Gastrocnemius medialis (tissue), 4 donors: Measurements from ENCODE around the gene ENPP1. TPM values are rescaled to one million over a fixed set of nuclear protein-coding genes. Genes with fewer than 3 reads are reported as not detected.

ENCODE experiments used
- ATAC-seq, 2 donors: fragments of 150-250 bp; one replicate each; pipeline ENCODE4 v1.9.1; 2016
- DNase-seq, 2 donors: peaks; one replicate each; pipeline ENCODE4 v3.0.0-alpha.2; 2019
- H3K27ac ChIP-seq, 4 donors: fragments of 200-600 bp; sonication (generic); 1 replicate in 1 of 4; 2 replicates in 3 of 4; pipeline ENCODE4 v1.5.1; 2016 to 2018; ENCODE audit warnings: mild to moderate bottlenecking in 2 of 4, moderate library complexity in 1 of 4
- H3K27me3 ChIP-seq, 3 donors: fragments of 200-600 bp; sonication (generic) in 2 of 3; 1 replicate in 1 of 3; 2 replicates in 2 of 3; pipeline versions ENCODE4 v1.5.1 to v1.6.0; 2016 to 2019; ENCODE audit warnings: mild to moderate bottlenecking in 1 of 3, moderate library complexity in 1 of 3
- H3K36me3 ChIP-seq, 2 donors: fragments of 200-600 bp; sonication (generic) in 1 of 2; one replicate each; pipeline ENCODE4 v1.5.1; 2017 to 2018
- H3K4me1 ChIP-seq, 2 donors: fragments of 200-600 bp; sonication (generic) in 1 of 2; one replicate each; pipeline ENCODE4 v1.5.1; 2016 to 2017; ENCODE audit warnings: mild to moderate bottlenecking in 2 of 2
- H3K4me3 ChIP-seq, 4 donors: fragments of 200-600 bp; sonication (generic) in 3 of 4; 1 replicate in 1 of 4; 2 replicates in 3 of 4; pipeline ENCODE4 v1.5.1; 2016 to 2019; ENCODE audit warnings: mild to moderate bottlenecking in 2 of 4
- H3K9me3 ChIP-seq, 3 donors: fragments of 200-600 bp; sonication (generic) in 2 of 3; 1 replicate in 1 of 3; 2 replicates in 2 of 3; pipeline ENCODE4 v1.5.1; 2016 to 2019
- POLR2A ChIP-seq, 2 donors: fragments of 450-650 bp; IDR thresholded peaks; one replicate each; pipeline ENCODE4 v1.6.1; 2017; ENCODE audit warnings: antibody characterized with exemption in 2 of 2, mild to moderate bottlenecking in 2 of 2, moderate library complexity in 2 of 2
- in situ Hi-C, 4 donors: fragments of 200-750 bp; cut with MboI; loops; one replicate each; pipeline versions ENCODE4 v1.15.0 to v1.8.0; 2017; ENCODE audit warnings: low sequenced_read_pairs in 4 of 4
- intact Hi-C: fragments of 100-400 bp; cut with DNase I; formaldehyde crosslinking; loops from one replicate; pipeline ENCODE4 v1.15.1; 2023; ENCODE audit warnings: low total_unique reads
- total RNA-seq, 4 donors: library from RNA; depleted of rRNA; stranded (reverse); fragments of >200 nt; gene quantifications; one replicate each; pipeline versions ENCODE4 v1.1.0 to v1.2.3, GENCODE V29; 2016
- TF ChIP-seq, protein P1 (sequence below), 5 experiments: fragments of 450-650 bp in 3 of 5; fragments of 200-600 bp in 2 of 5; sonication (generic) in 2 of 5; IDR thresholded peaks in 4 of 5; conservative IDR thresholded peaks in 1 of 5; 1 replicate in 4 of 5; 2 replicates in 1 of 5; pipeline ENCODE4 v1.5.1; 2016 to 2019; ENCODE audit warnings: antibody characterized with exemption in 5 of 5, mild to moderate bottlenecking in 3 of 5, moderate library complexity in 3 of 5

ENPP1 gene
- total RNA-seq, 4 donors from 2014 or later: 3.1 to 5.0 (median 4.0) TPM

DNA sequence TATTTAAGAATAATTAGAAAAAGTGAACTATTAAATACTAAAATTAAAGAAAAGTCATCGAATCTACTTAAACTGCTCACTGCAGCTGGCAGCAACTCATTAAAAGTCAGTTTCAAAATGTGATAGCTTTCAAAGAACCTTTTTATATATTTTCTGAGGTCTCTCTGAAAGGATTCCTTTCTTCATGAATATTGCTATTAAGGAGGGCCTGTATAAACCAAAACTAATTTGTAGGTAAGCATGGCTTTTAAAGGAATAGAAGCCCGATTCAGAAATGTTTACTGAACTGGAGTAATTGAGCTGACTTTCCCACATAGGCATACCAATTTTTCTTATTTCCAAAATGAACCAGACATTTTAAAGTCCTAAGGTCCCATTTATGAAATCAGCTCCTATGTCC, 41.2 kb upstream of the ENPP1 start:
- DNase-seq (no peak), ATAC-seq (no peak)
- H3K4me1 ChIP-seq: peaks cover 8 to 18% of the 10 kb centered on the region in 2 donors
- no peaks in the 10 kb centered on the region for H3K27me3 ChIP-seq
- TF ChIP-seq POLR2A (IDR thresholded peaks at IDR 0.05): no peak
- TF ChIP-seq, protein P1, sequence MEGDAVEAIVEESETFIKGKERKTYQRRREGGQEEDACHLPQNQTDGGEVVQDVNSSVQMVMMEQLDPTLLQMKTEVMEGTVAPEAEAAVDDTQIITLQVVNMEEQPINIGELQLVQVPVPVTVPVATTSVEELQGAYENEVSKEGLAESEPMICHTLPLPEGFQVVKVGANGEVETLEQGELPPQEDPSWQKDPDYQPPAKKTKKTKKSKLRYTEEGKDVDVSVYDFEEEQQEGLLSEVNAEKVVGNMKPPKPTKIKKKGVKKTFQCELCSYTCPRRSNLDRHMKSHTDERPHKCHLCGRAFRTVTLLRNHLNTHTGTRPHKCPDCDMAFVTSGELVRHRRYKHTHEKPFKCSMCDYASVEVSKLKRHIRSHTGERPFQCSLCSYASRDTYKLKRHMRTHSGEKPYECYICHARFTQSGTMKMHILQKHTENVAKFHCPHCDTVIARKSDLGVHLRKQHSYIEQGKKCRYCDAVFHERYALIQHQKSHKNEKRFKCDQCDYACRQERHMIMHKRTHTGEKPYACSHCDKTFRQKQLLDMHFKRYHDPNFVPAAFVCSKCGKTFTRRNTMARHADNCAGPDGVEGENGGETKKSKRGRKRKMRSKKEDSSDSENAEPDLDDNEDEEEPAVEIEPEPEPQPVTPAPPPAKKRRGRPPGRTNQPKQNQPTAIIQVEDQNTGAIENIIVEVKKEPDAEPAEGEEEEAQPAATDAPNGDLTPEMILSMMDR (IDR thresholded peaks at IDR 0.05 in 4 of 5, conservative IDR thresholded peaks at IDR 0.05 in 1 of 5): no peak
- H3K36me3 ChIP-seq: no peaks in the 10 kb centered on the region
- in situ Hi-C loops: no loop called here
- intact Hi-C loops: no loop called here
- no peak overlapping the region for H3K4me3 ChIP-seq
- no peaks in the 10 kb centered on the region for H3K9me3 ChIP-seq
- H3K27ac ChIP-seq: no peak overlapping the region

DNA sequence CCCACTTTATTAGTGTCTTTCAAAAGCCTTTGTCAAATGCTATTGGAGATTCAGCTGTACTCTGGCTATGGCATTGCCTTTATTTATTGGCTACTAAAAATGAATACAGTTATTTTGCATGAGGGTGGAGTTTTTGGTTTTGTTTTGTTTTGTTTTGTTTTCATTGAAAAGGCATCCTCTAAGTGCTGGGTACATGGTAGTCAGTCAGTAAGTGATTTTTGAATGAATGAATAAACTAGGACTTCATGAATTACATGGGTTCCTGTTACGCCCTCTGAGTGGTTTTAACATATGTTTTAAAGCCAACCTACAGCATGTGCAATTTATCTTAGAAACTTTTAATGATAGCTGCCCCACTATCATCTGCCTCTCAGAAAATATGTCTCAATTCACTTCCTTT, 38.9 kb upstream of the ENPP1 start:
- in situ Hi-C loops (no loop called here), intact Hi-C loops (no loop called here)
- no peak overlapping the region for H3K27ac ChIP-seq
- ATAC-seq: no peak
- no peaks in the 10 kb centered on the region for H3K9me3 ChIP-seq
- DNase-seq: no peak
- no peaks in the 10 kb centered on the region for H3K27me3 ChIP-seq
- TF ChIP-seq, protein P1 (IDR thresholded peaks at IDR 0.05 in 4 of 5, conservative IDR thresholded peaks at IDR 0.05 in 1 of 5): no peak
- no peak for TF ChIP-seq POLR2A (IDR thresholded peaks at IDR 0.05)
- H3K4me1 ChIP-seq: peaks cover 8 to 25% of the 10 kb centered on the region in 2 donors
- H3K4me3 ChIP-seq: no peak overlapping the region
- no peaks in the 10 kb centered on the region for H3K36me3 ChIP-seq

DNA sequence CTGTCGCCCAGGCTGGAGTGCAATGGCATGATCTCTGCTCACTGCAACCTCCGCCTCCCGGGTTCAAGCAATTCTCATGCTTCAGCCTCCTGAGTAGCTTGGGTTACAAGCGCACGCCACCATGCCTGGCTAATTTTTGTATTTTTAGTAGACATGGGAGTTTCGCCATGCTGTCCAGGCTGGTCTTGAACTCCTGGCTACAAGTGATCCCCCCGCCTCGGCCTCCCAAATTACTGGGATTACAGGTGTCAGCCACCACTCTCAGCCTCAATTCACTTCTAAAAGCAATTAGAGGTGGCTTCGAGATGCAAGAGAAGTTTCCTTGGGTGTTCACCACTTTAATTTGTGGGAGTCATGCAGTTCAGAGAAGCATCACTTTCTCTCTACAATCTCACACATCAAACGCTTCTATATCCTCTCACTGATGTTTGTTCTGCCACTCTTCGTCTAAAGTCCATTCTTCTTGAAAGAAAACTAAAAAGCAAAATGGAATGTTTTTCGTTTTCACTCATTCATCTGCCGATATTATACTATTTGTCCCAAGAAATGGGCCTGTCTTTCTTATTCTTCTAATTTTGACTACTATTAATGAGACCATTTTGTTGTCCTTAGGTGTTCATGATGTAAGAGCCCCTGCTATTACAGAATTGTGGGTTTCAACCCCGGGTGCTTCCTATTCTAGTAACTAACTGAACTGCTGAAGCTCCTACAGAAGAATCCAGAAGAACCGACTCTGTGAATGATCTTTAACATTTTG, 38.3 kb upstream of the ENPP1 start:
- TF ChIP-seq, protein P1 (IDR thresholded peaks at IDR 0.05 in 4 of 5, conservative IDR thresholded peaks at IDR 0.05 in 1 of 5): no peak
- no peak for TF ChIP-seq POLR2A (IDR thresholded peaks at IDR 0.05)
- Histone ChIP-seq H3K27me3 (no peaks in the 10 kb centered on the region), H3K9me3 (no peaks in the 10 kb centered on the region), H3K27ac (no peak overlapping the region), H3K36me3 (no peaks in the 10 kb centered on the region), H3K4me3 (no peak overlapping the region), H3K4me1 (peaks cover 12 to 25% of the 10 kb centered on the region in 2 donors)
- ATAC-seq (no peak), DNase-seq (no peak)
- intact Hi-C loops (no loop called here), in situ Hi-C loops (no loop called here)

DNA sequence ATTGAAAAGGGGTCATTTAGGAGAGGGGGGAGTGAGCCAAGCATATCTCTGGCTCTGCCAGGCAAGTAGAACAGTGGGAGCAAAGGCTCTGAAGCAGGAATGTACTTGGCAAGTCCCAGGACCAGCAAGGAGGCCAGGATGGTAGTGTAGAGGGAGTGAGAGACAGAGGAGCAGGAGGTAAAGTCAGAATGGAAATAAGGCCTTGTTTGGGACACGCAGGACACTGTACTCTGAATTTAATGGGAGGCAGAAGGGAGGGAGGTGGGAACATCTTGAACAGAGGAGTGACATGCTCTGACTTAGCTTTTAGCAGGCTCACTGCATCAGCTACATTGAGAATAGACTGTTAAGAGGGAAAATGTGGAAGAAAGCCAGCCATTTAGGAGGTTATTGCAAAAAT, 37.0 kb upstream of the ENPP1 start:
- Histone ChIP-seq H3K27ac (no peak overlapping the region), H3K27me3 (no peaks in the 10 kb centered on the region), H3K9me3 (no peaks in the 10 kb centered on the region), H3K4me3 (no peak overlapping the region), H3K4me1 (peaks cover 4 to 17% of the 10 kb centered on the region in 2 donors), H3K36me3 (no peaks in the 10 kb centered on the region)
- DNase-seq (no peak), ATAC-seq (no peak)
- intact Hi-C loops (no loop called here), in situ Hi-C loops (no loop called here)
- no peak for TF ChIP-seq POLR2A (IDR thresholded peaks at IDR 0.05)
- TF ChIP-seq, protein P1 (IDR thresholded peaks at IDR 0.05 in 4 of 5, conservative IDR thresholded peaks at IDR 0.05 in 1 of 5): no peak
